Endothelial cell of umbilical vein (primary cell): ENCODE results near the gene GSG1L. TPM values are rescaled to one million over a fixed set of nuclear protein-coding genes. Genes with fewer than 3 reads are reported as not detected.

ENCODE experiments used
- BruUV-seq: library from RNA; stranded (reverse); fragments of 400-500 nt; replicated peaks from 2 replicates; lab custom pipeline; 2021; lab: Mats Ljungman, UMichigan
- CTCF ChIA-PET: fragments of 300-600, 350-600 bp; sonication (Branson Sonifier 250); formaldehyde crosslinking; loops from one replicate; lab custom pipeline; 2021; ENCODE audit warnings: antibody characterized with exemption, inconsistent platforms; lab: Charles Lee
- POLR2A ChIA-PET: fragments of 300-600, 350-600 bp; sonication (Branson Sonifier 250); formaldehyde crosslinking; loops from one replicate; lab custom pipeline; 2021; ENCODE audit warnings: antibody characterized with exemption, inconsistent platforms; lab: Charles Lee
- DNase-seq: peaks from one replicate; pipeline ENCODE4 v3.0.0-alpha.2; 2011; ENCODE audit warnings: low read depth, low spot score
- FAIRE-seq: peaks from 2 replicates; lab custom pipeline; 2011; peaks lifted over from hg19 to GRCh38; lab: Jason Lieb, UNC
- H2AFZ ChIP-seq: 2 replicates; pipeline ENCODE4 v1.6.0; 2012; ENCODE audit warnings: low read depth, low read length, control low read depth, inconsistent platforms
- H3K27ac ChIP-seq: 2 replicates; pipeline ENCODE4 v1.5.1; 2011; ENCODE audit warnings: low read depth, mild to moderate bottlenecking, control low read depth, low read length, moderate library complexity; ENCODE audit not compliant: insufficient read depth
- H3K27me3 ChIP-seq, 2 experiments: 2 replicates each; pipeline versions ENCODE4 v1.6.0 to v1.6.1; 2011; ENCODE audit warnings: low read length in 2 of 2, mixed read lengths in 1 of 2; ENCODE audit not compliant: control insufficient read depth in 2 of 2, insufficient read depth in 2 of 2
- H3K36me3 ChIP-seq, 2 experiments: 2 replicates in 1 of 2; 3 replicates in 1 of 2; pipeline ENCODE4 v1.5.1; 2011; ENCODE audit warnings: low read length in 2 of 2, mild to moderate bottlenecking in 1 of 2, moderate library complexity in 1 of 2; ENCODE audit not compliant: control insufficient read depth in 2 of 2, insufficient read depth in 2 of 2; ENCODE audit errors: extremely low read depth in 1 of 2
- H3K4me1 ChIP-seq: 3 replicates; pipeline ENCODE4 v1.5.1; 2011; ENCODE audit warnings: mild to moderate bottlenecking, low read length; ENCODE audit not compliant: control insufficient read depth, insufficient read depth; ENCODE audit errors: extremely low read depth
- H3K4me2 ChIP-seq: 2 replicates; pipeline ENCODE4 v1.6.1; 2011; ENCODE audit warnings: low read length, control low read depth, mixed read lengths; ENCODE audit not compliant: insufficient read depth
- H3K4me3 ChIP-seq, 3 experiments: fragments of 200-600 bp in 1 of 3; sonication (generic), shearing (Covaris generic) in 1 of 3; replicated peaks in 1 of 3; 2 replicates each; pipeline ENCODE4 v1.5.1; 2011 to 2016; ENCODE audit warnings: control low read depth in 3 of 3, low read length in 3 of 3, mild to moderate bottlenecking in 2 of 3, inconsistent platforms in 1 of 3, low read depth in 1 of 3, moderate library complexity in 1 of 3; ENCODE audit not compliant: insufficient read depth in 1 of 3
- H3K79me2 ChIP-seq: 2 replicates; pipeline ENCODE4 v1.6.0; 2012; ENCODE audit warnings: low read length, inconsistent platforms; ENCODE audit not compliant: control insufficient read depth, insufficient read depth
- H3K9ac ChIP-seq: replicated peaks from 2 replicates; pipeline ENCODE3; 2011; ENCODE audit warnings: low read length, control low read depth; ENCODE audit not compliant: insufficient read depth; ENCODE audit errors: extremely low read depth
- H3K9me1 ChIP-seq: replicated peaks from 3 replicates; pipeline ENCODE4 v1.6.0; 2011; ENCODE audit warnings: mild to moderate bottlenecking, low read length; ENCODE audit not compliant: control insufficient read depth, insufficient read depth; ENCODE audit errors: extremely low read depth
- H3K9me3 ChIP-seq: replicated peaks from 2 replicates; pipeline ENCODE4 v1.5.1; 2012; ENCODE audit warnings: low read length, inconsistent platforms; ENCODE audit not compliant: control insufficient read depth, insufficient read depth
- H4K20me1 ChIP-seq: replicated peaks from 2 replicates; pipeline ENCODE3; 2011; ENCODE audit warnings: mild to moderate bottlenecking, low read length; ENCODE audit not compliant: control insufficient read depth, insufficient read depth; ENCODE audit errors: extremely low read depth
- CTCF ChIP-seq, 2 donors: IDR thresholded peaks; 1 replicate in 1 of 2; 2 replicates in 1 of 2; pipeline ENCODE4 v1.5.1; 2011; ENCODE audit warnings: low read length in 2 of 2, mild to moderate bottlenecking in 2 of 2, moderate library complexity in 2 of 2, control low read depth in 1 of 2, inconsistent platforms in 1 of 2, low read depth in 1 of 2; ENCODE audit not compliant: insufficient read depth in 1 of 2; ENCODE audit errors: extremely low read depth in 1 of 2
- EZH2 ChIP-seq: IDR thresholded peaks from 2 replicates; pipeline ENCODE4 v1.6.1; 2012; ENCODE audit warnings: borderline replicate concordance, low read depth, mild to moderate bottlenecking, moderate library complexity, low read length, inconsistent platforms; ENCODE audit not compliant: severe bottlenecking
- GATA2 ChIP-seq: IDR thresholded peaks from 2 replicates; pipeline ENCODE4 v1.7.0; 2011; ENCODE audit warnings: low read depth, mild to moderate bottlenecking, moderate library complexity, mixed read lengths, low read length; ENCODE audit not compliant: insufficient read length, insufficient read depth
- JUN ChIP-seq: IDR thresholded peaks from 2 replicates; pipeline ENCODE4 v1.6.1; 2011; ENCODE audit warnings: borderline replicate concordance, low read depth; ENCODE audit not compliant: insufficient read length, insufficient read depth
- POLR2A ChIP-seq: IDR thresholded peaks from 2 replicates; pipeline ENCODE4 v1.6.1; 2012; ENCODE audit warnings: low read depth, mild to moderate bottlenecking, control low read depth, low read length
- dilution Hi-C: fragments of 300-500 bp; cut with MboI; formaldehyde crosslinking; loops from one replicate; pipeline ENCODE4 v1.15.0; 2019; ENCODE audit warnings: low sequenced_read_pairs; ENCODE audit not compliant: extremely low pct_ligation_motif_present
- intact Hi-C: fragments of 100-400 bp; cut with micrococcal nuclease; formaldehyde crosslinking; loops from one replicate; pipeline ENCODE4 v1.10.0; 2022
- polyA plus RNA-seq, 4 experiments: library from polyadenylated mRNA; depleted of rRNA in 3 of 4; stranded (reverse) in 3 of 4; unstranded in 1 of 4; fragments of >200 nt; gene quantifications; 2 replicates each; pipeline versions ENCODE4 v1.2.1 to v1.2.3, GENCODE V29; 2011 to 2012; ENCODE audit warnings: missing spikeins in 1 of 4
- total RNA-seq: library from RNA; stranded (reverse); gene quantifications from 2 replicates; pipeline ENCODE4 v1.2.3, GENCODE V29; 2021

The GSG1L gene
- total and polyA plus RNA-seq, 2 donors (not counting 3 experiments of a cell fraction or from before 2014, with no cell fraction given), result 0.06 TPM; not detected in 1

GRCh38 chr16:27950206-27950887 is 113.2 kb downstream of the GSG1L start:
- intact Hi-C loops (no loop called here), dilution Hi-C loops (no loop called here)
- H3K27ac ChIP-seq, result no peak overlapping the region
- FAIRE-seq (no peak), DNase-seq (no peak)
- no peak overlapping the region for H3K4me3 ChIP-seq
- H3K9ac ChIP-seq, result no peak overlapping the region
- H3K79me2 ChIP-seq, result no peaks in the 10 kb centered on the region
- ChIA-PET CTCF (no interaction called here), POLR2A (no interaction called here)
- no peaks in the 10 kb centered on the region for H4K20me1 ChIP-seq
- H2AFZ ChIP-seq, result no peak overlapping the region
- BruUV-seq, result no TSS peak
- H3K36me3 ChIP-seq, result no peaks in the 10 kb centered on the region
- H3K9me1 ChIP-seq, result no peaks in the 10 kb centered on the region
- no peaks in the 10 kb centered on the region for H3K4me1 ChIP-seq
- TF ChIP-seq GATA2 (no peak), EZH2 (no peak), JUN (no peak), CTCF (IDR thresholded peaks at IDR 0.05; ENCODE audit: extremely low read depth in 1 of 2, insufficient read depth in 1 of 2, low read depth in 1 of 2, low read length in 2 of 2) (no peak), POLR2A (no peak)
- H3K4me2 ChIP-seq, result no peak overlapping the region
- peaks cover 0 to 1% of the 10 kb centered on the region in 2 experiments for H3K27me3 ChIP-seq
- H3K9me3 ChIP-seq, result no peaks in the 10 kb centered on the region
